ENCODE results near the gene ILDR1.

DNA sequence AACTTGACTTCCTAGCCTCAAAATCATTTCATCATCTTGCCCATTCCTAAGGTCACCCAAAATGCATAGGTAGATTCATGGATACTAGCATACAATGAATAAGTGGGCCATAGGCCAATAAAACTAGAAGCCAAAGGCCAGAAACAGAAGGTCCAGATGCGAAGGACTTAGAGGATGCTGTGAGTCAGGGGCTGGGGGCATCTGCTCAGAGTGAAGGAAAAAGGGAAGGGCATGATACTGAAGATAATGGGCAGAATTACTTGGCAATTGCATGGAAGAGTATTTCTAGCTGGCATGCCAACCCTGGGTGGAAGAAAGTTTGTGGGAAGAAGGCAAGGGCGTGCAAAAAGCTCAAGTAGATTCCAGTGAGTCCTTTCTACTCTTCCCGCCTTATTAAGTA is 27.5 kb downstream of the ILDR1 start:
- TF ChIP-seq, protein P1, sequence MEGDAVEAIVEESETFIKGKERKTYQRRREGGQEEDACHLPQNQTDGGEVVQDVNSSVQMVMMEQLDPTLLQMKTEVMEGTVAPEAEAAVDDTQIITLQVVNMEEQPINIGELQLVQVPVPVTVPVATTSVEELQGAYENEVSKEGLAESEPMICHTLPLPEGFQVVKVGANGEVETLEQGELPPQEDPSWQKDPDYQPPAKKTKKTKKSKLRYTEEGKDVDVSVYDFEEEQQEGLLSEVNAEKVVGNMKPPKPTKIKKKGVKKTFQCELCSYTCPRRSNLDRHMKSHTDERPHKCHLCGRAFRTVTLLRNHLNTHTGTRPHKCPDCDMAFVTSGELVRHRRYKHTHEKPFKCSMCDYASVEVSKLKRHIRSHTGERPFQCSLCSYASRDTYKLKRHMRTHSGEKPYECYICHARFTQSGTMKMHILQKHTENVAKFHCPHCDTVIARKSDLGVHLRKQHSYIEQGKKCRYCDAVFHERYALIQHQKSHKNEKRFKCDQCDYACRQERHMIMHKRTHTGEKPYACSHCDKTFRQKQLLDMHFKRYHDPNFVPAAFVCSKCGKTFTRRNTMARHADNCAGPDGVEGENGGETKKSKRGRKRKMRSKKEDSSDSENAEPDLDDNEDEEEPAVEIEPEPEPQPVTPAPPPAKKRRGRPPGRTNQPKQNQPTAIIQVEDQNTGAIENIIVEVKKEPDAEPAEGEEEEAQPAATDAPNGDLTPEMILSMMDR (IDR thresholded peaks at IDR 0.05 in 2 of 3, conservative IDR thresholded peaks at IDR 0.05 in 1 of 3; ENCODE audit: control insufficient read depth in 2 of 3, extremely low read depth in 1 of 3, insufficient read depth in 1 of 3, low read depth in 3 of 3, low read length in 3 of 3), result no peak
- TF ChIP-seq NRF1 (conservative IDR thresholded peaks at IDR 0.05; ENCODE audit: low read depth, low read length) (no peak), GABPA (IDR thresholded peaks at IDR 0.05; ENCODE audit: low read depth) (no peak), RAD51 (IDR thresholded peaks at IDR 0.05) (no peak), NR2C2 (IDR thresholded peaks at IDR 0.05; ENCODE audit: borderline replicate concordance, control insufficient read depth, insufficient read length, low read depth) (no peak), RAD21 (IDR thresholded peaks at IDR 0.05; ENCODE audit: insufficient read depth, low read depth, low read length) (no peak), ZBED1 (IDR thresholded peaks at IDR 0.05; ENCODE audit: borderline replicate concordance) (no peak)
- TF ChIP-seq, protein P2, sequence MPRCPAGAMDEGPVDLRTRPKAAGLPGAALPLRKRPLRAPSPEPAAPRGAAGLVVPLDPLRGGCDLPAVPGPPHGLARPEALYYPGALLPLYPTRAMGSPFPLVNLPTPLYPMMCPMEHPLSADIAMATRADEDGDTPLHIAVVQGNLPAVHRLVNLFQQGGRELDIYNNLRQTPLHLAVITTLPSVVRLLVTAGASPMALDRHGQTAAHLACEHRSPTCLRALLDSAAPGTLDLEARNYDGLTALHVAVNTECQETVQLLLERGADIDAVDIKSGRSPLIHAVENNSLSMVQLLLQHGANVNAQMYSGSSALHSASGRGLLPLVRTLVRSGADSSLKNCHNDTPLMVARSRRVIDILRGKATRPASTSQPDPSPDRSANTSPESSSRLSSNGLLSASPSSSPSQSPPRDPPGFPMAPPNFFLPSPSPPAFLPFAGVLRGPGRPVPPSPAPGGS (IDR thresholded peaks at IDR 0.05; ENCODE audit: borderline replicate concordance, insufficient read depth, low read depth, low read length, poor library complexity, severe bottlenecking), result no peak
- TF ChIP-seq, protein P3, sequence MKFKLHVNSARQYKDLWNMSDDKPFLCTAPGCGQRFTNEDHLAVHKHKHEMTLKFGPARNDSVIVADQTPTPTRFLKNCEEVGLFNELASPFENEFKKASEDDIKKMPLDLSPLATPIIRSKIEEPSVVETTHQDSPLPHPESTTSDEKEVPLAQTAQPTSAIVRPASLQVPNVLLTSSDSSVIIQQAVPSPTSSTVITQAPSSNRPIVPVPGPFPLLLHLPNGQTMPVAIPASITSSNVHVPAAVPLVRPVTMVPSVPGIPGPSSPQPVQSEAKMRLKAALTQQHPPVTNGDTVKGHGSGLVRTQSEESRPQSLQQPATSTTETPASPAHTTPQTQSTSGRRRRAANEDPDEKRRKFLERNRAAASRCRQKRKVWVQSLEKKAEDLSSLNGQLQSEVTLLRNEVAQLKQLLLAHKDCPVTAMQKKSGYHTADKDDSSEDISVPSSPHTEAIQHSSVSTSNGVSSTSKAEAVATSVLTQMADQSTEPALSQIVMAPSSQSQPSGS (IDR thresholded peaks at IDR 0.05; ENCODE audit: low read length), result no peak
